Neural progenitor cell (in vitro differentiated cells): Measurements from ENCODE around the gene LIMS2. TPM values are rescaled to one million over a fixed set of nuclear protein-coding genes. Genes with fewer than 3 reads are reported as not detected.

Experiments used
- DNase-seq: peaks from one replicate; pipeline ENCODE4 v3.0.0-alpha.2; 2016; ENCODE audit warnings: low spot score
- H2AFZ ChIP-seq: fragments of 200-600 bp; sonication (generic); replicated peaks from 2 replicates; pipeline ENCODE4 v1.6.1; 2016; ENCODE audit warnings: antibody characterized with exemption
- H3F3A ChIP-seq: fragments of 200-600 bp; sonication (generic); 2 replicates; pipeline ENCODE4 v1.6.1; 2016; ENCODE audit warnings: antibody characterized with exemption, low read depth
- H3K27ac ChIP-seq: fragments of 200-600 bp; sonication (generic); 2 replicates; pipeline ENCODE4 v1.5.1; 2016; ENCODE audit warnings: mild to moderate bottlenecking
- H3K27me3 ChIP-seq: fragments of 200-600 bp; sonication (generic); 2 replicates; pipeline ENCODE4 v1.6.1; 2016; ENCODE audit warnings: mild to moderate bottlenecking, moderate library complexity
- H3K36me3 ChIP-seq: fragments of 200-600 bp; sonication (generic); 2 replicates; pipeline ENCODE4 v1.5.1; 2016
- H3K4me1 ChIP-seq: fragments of 200-600 bp; sonication (generic); 2 replicates; pipeline ENCODE4 v1.6.1; 2016; ENCODE audit warnings: mixed run types
- H3K4me2 ChIP-seq: fragments of 200-600 bp; sonication (generic); 2 replicates; pipeline ENCODE4 v1.6.1; 2016
- H3K4me3 ChIP-seq: fragments of 200-600 bp; sonication (generic); 2 replicates; pipeline ENCODE4 v1.5.1; 2016
- H3K79me2 ChIP-seq: fragments of 200-600 bp; sonication (generic); 2 replicates; pipeline ENCODE4 v1.6.1; 2016; ENCODE audit warnings: low read depth
- H3K9ac ChIP-seq: fragments of 200-600 bp; sonication (generic); 2 replicates; pipeline ENCODE4 v1.6.1; 2016
- H3K9me3 ChIP-seq: fragments of 200-600 bp; sonication (generic); 2 replicates; pipeline ENCODE4 v1.5.1; 2016; ENCODE audit warnings: low read depth
- H4K20me1 ChIP-seq: fragments of 200-600 bp; sonication (generic); 2 replicates; pipeline ENCODE4 v1.6.1; 2016; ENCODE audit warnings: low read depth
- H3K27ac Mint-ChIP-seq: 3 replicates; pipeline ENCODE4 v1.8.0; 2021; ENCODE audit warnings: mixed read lengths
- H3K27me3 Mint-ChIP-seq: 2 replicates; pipeline ENCODE4 v1.8.0; 2022; ENCODE audit warnings: low read depth, mild to moderate bottlenecking, inconsistent platforms, moderate library complexity, mixed read lengths; ENCODE audit not compliant: insufficient read depth
- H3K36me3 Mint-ChIP-seq: 3 replicates; pipeline ENCODE4 v1.8.0; 2021; ENCODE audit warnings: mixed read lengths
- H3K4me1 Mint-ChIP-seq: 3 replicates; pipeline ENCODE4 v1.8.0; 2021; ENCODE audit warnings: mixed read lengths
- H3K4me3 Mint-ChIP-seq: 3 replicates; pipeline ENCODE4 v1.8.0; 2021; ENCODE audit warnings: mild to moderate bottlenecking, moderate library complexity, mixed read lengths
- H3K9me3 Mint-ChIP-seq: 3 replicates; pipeline ENCODE4 v1.8.0; 2020; ENCODE audit warnings: mixed read lengths
- EZH2 ChIP-seq: fragments of 200-600 bp; sonication (generic); IDR thresholded peaks from 2 replicates; pipeline ENCODE4 v1.6.1; 2017; ENCODE audit warnings: antibody characterized with exemption, mild to moderate bottlenecking, moderate library complexity
- EZH2phosphoT487 ChIP-seq: fragments of 200-600 bp; sonication (generic); IDR thresholded peaks from 2 replicates; pipeline ENCODE4 v1.6.1; 2017; ENCODE audit warnings: antibody characterized with exemption
- total RNA-seq: library from RNA; depleted of rRNA; stranded (reverse); fragments of >200 nt; gene quantifications from 2 replicates; pipeline ENCODE4 v1.2.3, GENCODE V29; 2015; ENCODE audit warnings: low replicate concordance
- TF ChIP-seq, protein P1 (sequence below): fragments of 200-600 bp; sonication (generic); IDR thresholded peaks from 2 replicates; pipeline ENCODE4 v1.5.1; 2017; ENCODE audit warnings: antibody characterized with exemption, mild to moderate bottlenecking

LIMS2 gene
- total RNA-seq, 1 donor from 2014 or later, result not detected

DNA sequence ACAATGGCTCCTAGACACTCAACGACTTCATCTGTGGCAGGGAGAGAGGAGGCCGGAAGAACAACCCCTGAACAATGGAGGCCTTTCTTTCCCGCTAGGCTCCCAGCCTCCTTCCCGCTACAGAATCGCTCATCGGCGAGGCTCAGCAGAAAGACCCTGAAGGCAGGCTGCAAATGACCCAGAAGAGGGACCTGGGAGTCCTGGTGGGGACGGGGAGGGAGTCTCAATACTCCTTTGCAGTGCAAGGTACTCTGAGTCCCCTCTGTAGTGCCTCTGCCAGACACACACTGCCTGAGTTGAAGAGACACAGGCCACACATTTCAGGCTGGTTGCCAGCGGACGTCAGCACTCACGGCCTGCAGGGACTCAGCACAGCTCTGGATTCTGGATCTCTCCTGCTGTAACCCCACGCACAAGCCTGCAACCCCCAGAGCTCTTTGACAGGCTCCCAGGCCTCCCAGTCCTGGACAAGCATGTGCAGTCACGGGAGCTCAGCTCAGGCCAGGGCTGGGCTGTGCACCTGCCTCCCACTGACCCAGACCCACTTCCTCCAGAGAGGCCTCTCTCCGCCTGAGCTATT is 23.3 kb downstream of the LIMS2 start:
- no peak for DNase-seq
- H3K4me1 Mint-ChIP-seq, result peaks cover 50% of the 10 kb centered on the region
- TF ChIP-seq, protein P1, sequence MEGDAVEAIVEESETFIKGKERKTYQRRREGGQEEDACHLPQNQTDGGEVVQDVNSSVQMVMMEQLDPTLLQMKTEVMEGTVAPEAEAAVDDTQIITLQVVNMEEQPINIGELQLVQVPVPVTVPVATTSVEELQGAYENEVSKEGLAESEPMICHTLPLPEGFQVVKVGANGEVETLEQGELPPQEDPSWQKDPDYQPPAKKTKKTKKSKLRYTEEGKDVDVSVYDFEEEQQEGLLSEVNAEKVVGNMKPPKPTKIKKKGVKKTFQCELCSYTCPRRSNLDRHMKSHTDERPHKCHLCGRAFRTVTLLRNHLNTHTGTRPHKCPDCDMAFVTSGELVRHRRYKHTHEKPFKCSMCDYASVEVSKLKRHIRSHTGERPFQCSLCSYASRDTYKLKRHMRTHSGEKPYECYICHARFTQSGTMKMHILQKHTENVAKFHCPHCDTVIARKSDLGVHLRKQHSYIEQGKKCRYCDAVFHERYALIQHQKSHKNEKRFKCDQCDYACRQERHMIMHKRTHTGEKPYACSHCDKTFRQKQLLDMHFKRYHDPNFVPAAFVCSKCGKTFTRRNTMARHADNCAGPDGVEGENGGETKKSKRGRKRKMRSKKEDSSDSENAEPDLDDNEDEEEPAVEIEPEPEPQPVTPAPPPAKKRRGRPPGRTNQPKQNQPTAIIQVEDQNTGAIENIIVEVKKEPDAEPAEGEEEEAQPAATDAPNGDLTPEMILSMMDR, result no peak
- TF ChIP-seq EZH2 (no peak), EZH2phosphoT487 (no peak)
- Histone ChIP-seq H3K4me1 (peaks cover 16% of the 10 kb centered on the region), H2AFZ (no peak overlapping the region), H3K27me3 (no peaks in the 10 kb centered on the region), H3F3A (peaks cover 12% of the 10 kb centered on the region), H3K9ac (no peak overlapping the region), H3K4me3 (no peak overlapping the region), H3K9me3 (no peaks in the 10 kb centered on the region), H3K79me2 (no peaks in the 10 kb centered on the region), H3K27ac (no peak overlapping the region), H4K20me1 (no peaks in the 10 kb centered on the region), H3K4me2 (no peak overlapping the region), H3K36me3 (no peaks in the 10 kb centered on the region)
- H3K27ac Mint-ChIP-seq, result peak overlapping the region; percentile 82
- peaks cover 9% of the 10 kb centered on the region for H3K27me3 Mint-ChIP-seq
- no peaks in the 10 kb centered on the region for H3K9me3 Mint-ChIP-seq
- no peak overlapping the region for H3K4me3 Mint-ChIP-seq
- H3K36me3 Mint-ChIP-seq, result no peaks in the 10 kb centered on the region

DNA sequence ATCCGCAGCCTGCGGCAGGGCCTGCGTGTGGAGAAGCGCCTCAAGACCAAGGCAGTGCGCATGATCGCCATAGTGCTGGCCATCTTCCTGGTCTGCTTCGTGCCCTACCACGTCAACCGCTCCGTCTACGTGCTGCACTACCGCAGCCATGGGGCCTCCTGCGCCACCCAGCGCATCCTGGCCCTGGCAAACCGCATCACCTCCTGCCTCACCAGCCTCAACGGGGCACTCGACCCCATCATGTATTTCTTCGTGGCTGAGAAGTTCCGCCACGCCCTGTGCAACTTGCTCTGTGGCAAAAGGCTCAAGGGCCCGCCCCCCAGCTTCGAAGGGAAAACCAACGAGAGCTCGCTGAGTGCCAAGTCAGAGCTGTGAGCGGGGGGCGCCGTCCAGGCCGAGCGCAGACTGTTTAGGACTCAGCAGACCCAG is 23.9 kb downstream of the LIMS2 start:
- peaks cover 12% of the 10 kb centered on the region for H3F3A ChIP-seq

DNA sequence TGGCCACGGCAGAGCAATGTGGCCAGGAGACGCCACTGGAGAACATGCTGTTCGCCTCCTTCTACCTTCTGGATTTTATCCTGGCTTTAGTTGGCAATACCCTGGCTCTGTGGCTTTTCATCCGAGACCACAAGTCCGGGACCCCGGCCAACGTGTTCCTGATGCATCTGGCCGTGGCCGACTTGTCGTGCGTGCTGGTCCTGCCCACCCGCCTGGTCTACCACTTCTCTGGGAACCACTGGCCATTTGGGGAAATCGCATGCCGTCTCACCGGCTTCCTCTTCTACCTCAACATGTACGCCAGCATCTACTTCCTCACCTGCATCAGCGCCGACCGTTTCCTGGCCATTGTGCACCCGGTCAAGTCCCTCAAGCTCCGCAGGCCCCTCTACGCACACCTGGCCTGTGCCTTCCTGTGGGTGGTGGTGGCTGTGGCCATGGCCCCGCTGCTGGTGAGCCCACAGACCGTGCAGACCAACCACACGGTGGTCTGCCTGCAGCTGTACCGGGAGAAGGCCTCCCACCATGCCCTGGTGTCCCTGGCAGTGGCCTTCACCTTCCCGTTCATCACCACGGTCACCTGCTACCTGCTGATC is 24.4 kb downstream of the LIMS2 start:
- Mint-ChIP-seq H3K4me3 (no peak overlapping the region), H3K27me3 (peaks cover 12% of the 10 kb centered on the region), H3K4me1 (peaks cover 54% of the 10 kb centered on the region), H3K27ac (no peak overlapping the region), H3K36me3 (no peaks in the 10 kb centered on the region), H3K9me3 (no peaks in the 10 kb centered on the region)
- Histone ChIP-seq H2AFZ (no peak overlapping the region), H3K36me3 (no peaks in the 10 kb centered on the region), H3K4me1 (peaks cover 16% of the 10 kb centered on the region), H3K27ac (no peak overlapping the region), H3K9me3 (no peaks in the 10 kb centered on the region), H3K9ac (no peak overlapping the region), H3K4me3 (no peak overlapping the region), H3K4me2 (no peak overlapping the region), H4K20me1 (no peaks in the 10 kb centered on the region), H3K79me2 (no peaks in the 10 kb centered on the region), H3K27me3 (no peaks in the 10 kb centered on the region), H3F3A (peaks cover 10% of the 10 kb centered on the region)
- DNase-seq, result no peak
- TF ChIP-seq EZH2, result no peak
- no peak for TF ChIP-seq EZH2phosphoT487
- TF ChIP-seq, protein P1, result no peak

More for the DNA sequence above, 23.9 kb downstream of the LIMS2 start:
- Histone ChIP-seq H3K9ac (no peak overlapping the region), H3K27ac (no peak overlapping the region), H3K79me2 (no peaks in the 10 kb centered on the region), H4K20me1 (no peaks in the 10 kb centered on the region), H3K9me3 (no peaks in the 10 kb centered on the region), H3K27me3 (no peaks in the 10 kb centered on the region), H3K4me1 (peaks cover 16% of the 10 kb centered on the region), H2AFZ (no peak overlapping the region), H3K4me3 (no peak overlapping the region), H3K4me2 (no peak overlapping the region), H3K36me3 (no peaks in the 10 kb centered on the region)
- H3K4me3 Mint-ChIP-seq, result no peak overlapping the region
- H3K36me3 Mint-ChIP-seq, result no peaks in the 10 kb centered on the region
- TF ChIP-seq EZH2phosphoT487 (no peak), EZH2 (no peak)
- TF ChIP-seq, protein P1, result no peak
- peak overlapping the region; percentile 82 for H3K27ac Mint-ChIP-seq
- H3K4me1 Mint-ChIP-seq, result peaks cover 54% of the 10 kb centered on the region
- H3K27me3 Mint-ChIP-seq, result peaks cover 12% of the 10 kb centered on the region
- no peak for DNase-seq
- no peaks in the 10 kb centered on the region for H3K9me3 Mint-ChIP-seq
